HFF-Myc (cell line): ENCODE data around the gene BARHL2.

ENCODE experiments used
- DNase-seq: peaks from one replicate; pipeline ENCODE4 v3.0.0-alpha.2; 2011; ENCODE audit warnings: low read depth; ENCODE audit errors: extremely low read depth
- H3K4me3 ChIP-seq: replicated peaks from 2 replicates; pipeline ENCODE4 v1.5.1; 2011; ENCODE audit warnings: low read depth, mild to moderate bottlenecking, control low read depth, low read length
- TF ChIP-seq, protein P1 (sequence below): IDR thresholded peaks from 2 replicates; pipeline ENCODE4 v1.5.1; 2012; ENCODE audit warnings: mild to moderate bottlenecking, low read depth, low read length, control low read depth; ENCODE audit errors: missing control alignments

The BARHL2 gene

GRCh38 chr1:90714521-90714951 is 2.6 kb downstream of the BARHL2 start:
- TF ChIP-seq, protein P1, sequence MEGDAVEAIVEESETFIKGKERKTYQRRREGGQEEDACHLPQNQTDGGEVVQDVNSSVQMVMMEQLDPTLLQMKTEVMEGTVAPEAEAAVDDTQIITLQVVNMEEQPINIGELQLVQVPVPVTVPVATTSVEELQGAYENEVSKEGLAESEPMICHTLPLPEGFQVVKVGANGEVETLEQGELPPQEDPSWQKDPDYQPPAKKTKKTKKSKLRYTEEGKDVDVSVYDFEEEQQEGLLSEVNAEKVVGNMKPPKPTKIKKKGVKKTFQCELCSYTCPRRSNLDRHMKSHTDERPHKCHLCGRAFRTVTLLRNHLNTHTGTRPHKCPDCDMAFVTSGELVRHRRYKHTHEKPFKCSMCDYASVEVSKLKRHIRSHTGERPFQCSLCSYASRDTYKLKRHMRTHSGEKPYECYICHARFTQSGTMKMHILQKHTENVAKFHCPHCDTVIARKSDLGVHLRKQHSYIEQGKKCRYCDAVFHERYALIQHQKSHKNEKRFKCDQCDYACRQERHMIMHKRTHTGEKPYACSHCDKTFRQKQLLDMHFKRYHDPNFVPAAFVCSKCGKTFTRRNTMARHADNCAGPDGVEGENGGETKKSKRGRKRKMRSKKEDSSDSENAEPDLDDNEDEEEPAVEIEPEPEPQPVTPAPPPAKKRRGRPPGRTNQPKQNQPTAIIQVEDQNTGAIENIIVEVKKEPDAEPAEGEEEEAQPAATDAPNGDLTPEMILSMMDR, result no peak
- DNase-seq, result no peak
- no peak overlapping the region for H3K4me3 ChIP-seq

DNA sequence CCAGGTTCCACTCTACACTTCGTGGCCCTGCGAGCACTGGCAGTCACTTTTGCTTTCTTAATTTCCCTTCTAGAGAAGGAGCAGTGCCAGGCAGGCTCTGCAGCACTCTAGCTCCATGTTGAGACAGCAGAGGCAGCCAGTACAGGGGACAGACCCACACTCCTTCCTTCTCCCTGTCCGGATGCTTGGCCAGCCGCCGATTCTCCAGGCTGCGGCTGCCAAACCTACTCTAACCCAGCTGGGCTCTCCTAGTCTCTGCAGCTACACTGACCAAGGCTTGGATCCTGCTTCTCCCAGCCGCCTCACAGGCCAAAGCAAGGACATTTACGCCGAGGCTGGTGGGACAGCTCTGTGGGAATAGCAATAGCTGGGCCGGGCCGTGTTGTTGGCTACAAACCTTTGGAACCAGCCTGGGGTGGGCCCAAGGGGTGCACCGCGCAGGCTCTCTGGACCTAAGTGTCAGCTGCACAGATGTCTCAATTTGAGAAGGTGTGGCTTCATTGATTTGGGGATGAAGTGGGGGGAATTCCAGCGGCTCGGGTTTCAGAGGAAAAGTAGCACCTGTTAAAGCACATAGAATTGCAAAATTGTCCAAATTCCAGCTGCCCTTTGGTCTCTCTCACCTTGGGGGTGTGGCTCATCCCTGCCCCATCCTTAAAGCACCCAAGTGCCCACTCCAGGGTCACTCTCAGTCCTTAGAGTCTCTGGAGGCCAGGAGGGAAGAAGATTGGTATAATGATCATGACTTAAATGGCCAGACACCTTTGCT is 3.2 kb downstream of the BARHL2 start:
- no peak overlapping the region for H3K4me3 ChIP-seq
- no peak for DNase-seq
- TF ChIP-seq, protein P1, result no peak

GRCh38 chr1:90712915-90713730 is 4.0 kb downstream of the BARHL2 start:
- no peak overlapping the region for H3K4me3 ChIP-seq
- TF ChIP-seq, protein P1, result no peak
- DNase-seq, result no peak

DNA sequence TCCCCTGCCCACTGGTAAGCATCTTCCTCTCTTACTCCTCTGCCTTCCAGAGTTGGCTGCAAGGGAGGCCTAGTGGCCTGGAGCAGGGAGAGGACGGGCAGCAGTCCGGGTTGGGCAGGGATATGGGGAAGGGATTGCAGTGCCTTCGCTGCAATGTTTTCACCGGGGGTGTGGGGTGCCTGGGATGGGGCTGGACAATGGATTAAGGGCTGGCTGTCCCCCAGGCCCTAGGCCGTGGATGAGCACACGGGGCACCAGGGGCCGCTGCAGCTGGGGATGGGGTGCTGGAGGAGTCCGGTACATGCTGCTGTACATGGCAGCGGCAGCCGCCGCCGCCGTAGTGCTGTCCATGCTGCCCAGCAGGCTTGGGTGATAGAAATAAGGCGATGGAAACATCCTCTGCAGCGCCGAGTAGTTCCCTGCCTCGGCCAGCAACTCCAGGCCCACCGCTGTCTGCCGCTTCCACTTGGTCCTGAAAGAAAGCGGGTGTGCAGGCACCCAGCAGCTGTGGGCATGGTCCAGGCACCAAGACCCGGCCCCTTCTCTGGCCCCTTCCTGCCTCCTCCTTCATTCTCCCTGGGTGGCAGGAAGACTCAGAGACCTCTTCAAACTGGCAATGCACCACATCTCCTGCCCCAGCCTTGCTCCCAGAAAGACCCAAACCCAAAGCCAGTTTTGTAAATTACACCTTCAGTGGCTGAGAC is 4.8 kb downstream of the BARHL2 start:
- TF ChIP-seq, protein P1, result no peak
- DNase-seq, result no peak
- H3K4me3 ChIP-seq, result no peak overlapping the region

DNA sequence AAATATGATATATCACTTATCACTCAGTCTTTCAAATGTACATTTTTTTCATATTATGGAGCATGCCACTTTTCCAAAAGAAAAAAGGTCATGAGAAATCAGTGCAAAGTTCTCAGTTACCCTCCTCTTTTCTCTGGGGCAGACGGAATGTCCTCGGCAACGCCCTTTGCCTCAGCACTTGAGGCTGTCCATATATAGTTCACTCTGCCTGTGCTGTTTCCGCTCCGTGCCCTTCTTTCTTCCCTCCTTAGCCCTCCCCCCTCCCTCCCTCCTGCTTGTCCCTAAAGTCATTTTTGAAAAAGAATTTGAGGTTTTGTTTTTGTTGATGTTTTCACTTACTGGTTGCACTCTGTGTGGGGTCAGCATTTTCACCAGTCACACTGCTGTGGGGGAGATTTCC is 5.4 kb downstream of the BARHL2 start:
- DNase-seq, result no peak
- TF ChIP-seq, protein P1, result no peak
- H3K4me3 ChIP-seq, result no peak overlapping the region

DNA sequence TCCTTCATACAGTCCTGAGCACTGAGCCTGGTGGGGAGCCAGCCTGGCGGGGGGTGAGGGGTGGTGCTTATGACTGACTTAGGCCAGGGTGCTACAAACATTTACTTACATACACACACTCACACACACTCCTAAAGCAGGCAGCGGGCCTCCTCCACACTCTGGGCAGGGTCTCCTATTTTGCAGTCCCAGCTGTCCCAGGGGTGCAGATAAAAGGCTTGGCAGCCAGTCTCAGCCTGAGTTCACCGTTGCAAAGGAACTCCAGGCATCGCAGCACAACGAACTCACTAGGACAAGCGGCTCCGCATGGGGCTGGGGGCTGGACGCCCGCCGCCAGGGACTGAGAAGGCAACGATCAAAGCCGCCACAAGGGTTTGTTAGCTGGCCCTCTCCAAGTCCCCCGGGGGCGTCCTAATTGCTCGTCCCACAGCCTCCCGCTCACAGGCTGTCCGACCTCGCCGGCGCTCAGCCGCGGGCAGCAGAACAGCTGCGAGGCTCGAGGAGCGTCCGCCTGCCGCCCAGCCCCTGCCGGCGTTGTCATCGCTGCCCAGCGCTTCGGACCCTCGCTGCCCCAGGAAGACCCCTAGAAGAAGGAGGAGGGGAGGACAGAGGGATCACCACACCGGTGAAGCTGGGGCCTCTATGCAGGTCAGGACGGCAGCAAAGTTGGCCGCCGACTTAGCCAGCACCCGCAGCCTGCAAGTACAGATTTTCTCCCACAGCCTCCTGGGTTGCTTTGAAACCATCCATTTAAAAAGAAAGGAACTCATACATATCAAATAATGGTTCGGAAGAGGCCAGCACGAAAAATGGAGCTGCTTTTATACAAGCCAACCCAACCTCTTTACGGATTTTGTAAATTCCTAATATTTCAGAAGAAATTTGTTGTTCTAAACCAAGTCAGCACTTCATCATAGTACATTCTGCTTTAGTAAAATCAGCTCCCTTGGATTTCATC is 6.2 kb downstream of the BARHL2 start:
- DNase-seq, result no peak
- no peak overlapping the region for H3K4me3 ChIP-seq
- TF ChIP-seq, protein P1, result no peak
